Neural cell (in vitro differentiated cells): ENCODE measurements around the gene CRACDL. TPM values are rescaled to one million over a fixed set of nuclear protein-coding genes. Genes with fewer than 3 reads are reported as not detected.

Source experiments
- H2AFZ ChIP-seq: fragments of 200-600, 300-800 bp; sonication (generic), shearing (Covaris generic); 2 replicates; pipeline ENCODE4 v1.6.0; 2014; ENCODE audit warnings: low read depth, mild to moderate bottlenecking, antibody characterized with exemption, low read length, moderate library complexity
- H3F3A ChIP-seq: fragments of 200-600 bp; shearing (Covaris generic); 2 replicates; pipeline ENCODE4 v1.6.1; 2016; ENCODE audit warnings: mild to moderate bottlenecking, moderate library complexity, mixed read lengths, antibody characterized with exemption, low read length; ENCODE audit not compliant: insufficient read depth, poor library complexity, severe bottlenecking
- H3K27ac ChIP-seq: fragments of 200-600, 300-800 bp; sonication (generic), shearing (Covaris generic); 2 replicates; pipeline ENCODE4 v1.5.1; 2014; ENCODE audit warnings: mild to moderate bottlenecking, low read length, moderate library complexity
- H3K27me3 ChIP-seq: fragments of 300-800, 200-600 bp; sonication (generic), shearing (Covaris generic); 2 replicates; pipeline ENCODE4 v1.6.0; 2014; ENCODE audit warnings: mild to moderate bottlenecking, low read depth, low read length, moderate library complexity; ENCODE audit not compliant: insufficient read depth
- H3K36me3 ChIP-seq: fragments of 300-800, 200-600 bp; sonication (generic), shearing (Covaris generic); 2 replicates; pipeline ENCODE4 v1.5.1; 2014; ENCODE audit warnings: mild to moderate bottlenecking, antibody characterized with exemption, low read length, moderate library complexity; ENCODE audit not compliant: insufficient read depth
- H3K4me2 ChIP-seq: fragments of 300-800, 200-600 bp; sonication (generic), shearing (Covaris generic); 2 replicates; pipeline ENCODE4 v1.6.0; 2014; ENCODE audit warnings: mild to moderate bottlenecking, low read length
- H3K4me3 ChIP-seq: fragments of 300-800, 200-600 bp; sonication (generic), shearing (Covaris generic); 2 replicates; pipeline ENCODE4 v1.5.1; 2014; ENCODE audit warnings: mild to moderate bottlenecking, low read length, moderate library complexity
- H3K79me2 ChIP-seq: fragments of 200-600 bp; shearing (Covaris generic); replicated peaks from 2 replicates; pipeline ENCODE4 v1.6.0; 2014; ENCODE audit warnings: mild to moderate bottlenecking, low read length, moderate library complexity; ENCODE audit not compliant: insufficient read depth
- H3K9ac ChIP-seq: fragments of 300-800, 200-600 bp; sonication (generic), shearing (Covaris generic); 2 replicates; pipeline ENCODE4 v1.6.1; 2016; ENCODE audit warnings: mild to moderate bottlenecking, low read length, mixed read lengths
- H3K9me2 ChIP-seq: fragments of 200-600 bp; shearing (Covaris generic); 2 replicates; pipeline ENCODE4 v1.6.1; 2016; ENCODE audit warnings: mild to moderate bottlenecking, low read length, mixed read lengths; ENCODE audit not compliant: insufficient read depth
- H3K9me3 ChIP-seq: fragments of 200-600, 300-800 bp; sonication (generic), shearing (Covaris generic); 2 replicates; pipeline ENCODE4 v1.6.1; 2016; ENCODE audit warnings: mild to moderate bottlenecking, mixed run types, low read length, moderate library complexity, mixed read lengths
- H4K20me1 ChIP-seq: fragments of 200-600 bp; shearing (Covaris generic); 2 replicates; pipeline ENCODE4 v1.6.1; 2016; ENCODE audit warnings: mild to moderate bottlenecking, mixed run types; ENCODE audit not compliant: insufficient read depth
- EP300 ChIP-seq: fragments of 450-650 bp; conservative IDR thresholded peaks from 2 replicates; pipeline ENCODE4 v1.6.1; 2014; ENCODE audit warnings: antibody characterized with exemption, mild to moderate bottlenecking, moderate library complexity; ENCODE audit not compliant: poor library complexity, severe bottlenecking
- EZH2 ChIP-seq: fragments of 200-600, 300-800 bp; shearing (Covaris generic), sonication (generic); IDR thresholded peaks from 2 replicates; pipeline ENCODE4 v1.6.1; 2014; ENCODE audit warnings: antibody characterized with exemption, low read length, borderline replicate concordance, mild to moderate bottlenecking; ENCODE audit not compliant: insufficient read depth, poor library complexity, severe bottlenecking
- MXI1 ChIP-seq: fragments of 450-650 bp; conservative IDR thresholded peaks from 2 replicates; pipeline ENCODE4 v1.6.1; 2014; ENCODE audit warnings: antibody characterized with exemption, mild to moderate bottlenecking; ENCODE audit not compliant: poor library complexity, severe bottlenecking
- POLR2AphosphoS5 ChIP-seq: IDR thresholded peaks from 2 replicates; pipeline ENCODE4 v1.6.1; 2012
- RAD21 ChIP-seq: fragments of 450-650 bp; conservative IDR thresholded peaks from 2 replicates; pipeline ENCODE4 v1.6.1; 2014; ENCODE audit warnings: antibody characterized with exemption, mild to moderate bottlenecking, moderate library complexity
- SMC3 ChIP-seq: fragments of 450-650 bp; conservative IDR thresholded peaks from 2 replicates; pipeline ENCODE4 v1.6.1; 2014; ENCODE audit warnings: antibody characterized with exemption, mild to moderate bottlenecking, moderate library complexity; ENCODE audit not compliant: poor library complexity
- TAF1 ChIP-seq: IDR thresholded peaks from 2 replicates; pipeline ENCODE4 v1.6.1; 2012; ENCODE audit warnings: low read depth
- polyA plus RNA-seq: library from polyadenylated mRNA; depleted of rRNA; stranded (reverse); fragments of >200 nt; gene quantifications from 2 replicates; pipeline ENCODE4 v1.2.3, GENCODE V29; 2014
- TF ChIP-seq, protein P1 (sequence below): fragments of 450-650 bp; IDR thresholded peaks from 2 replicates; pipeline ENCODE4 v1.5.1; 2014; ENCODE audit warnings: antibody characterized with exemption, mild to moderate bottlenecking, moderate library complexity; ENCODE audit not compliant: poor library complexity, severe bottlenecking
- TF ChIP-seq, protein P2 (sequence below): IDR thresholded peaks from 2 replicates; pipeline ENCODE4 v1.6.1; 2012; ENCODE audit warnings: borderline replicate concordance

Gene CRACDL
- polyA plus RNA-seq, 1 donor from 2014 or later, result 0.85 TPM

DNA sequence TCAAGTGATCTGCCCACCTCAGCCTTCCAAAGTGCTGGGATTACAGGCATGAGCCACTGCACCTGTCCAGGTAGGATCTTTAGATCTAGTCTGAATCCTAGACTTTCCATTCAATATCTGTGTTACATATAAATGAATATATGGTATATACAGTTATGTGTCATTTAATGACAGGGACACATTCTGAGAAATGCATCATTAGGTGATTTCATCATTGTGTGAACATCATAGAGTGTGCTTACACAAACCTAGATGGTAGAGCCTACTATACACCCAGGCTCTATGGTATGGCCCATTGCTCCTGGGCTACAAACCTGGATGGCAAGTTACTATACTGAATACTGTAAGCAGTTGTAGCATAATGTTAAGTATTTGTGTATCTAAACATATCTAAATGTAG, 189.6 kb downstream of the CRACDL start:
- Histone ChIP-seq H3K27ac (no peak overlapping the region), H3K4me2 (no peak overlapping the region), H3K9me2 (no peaks in the 10 kb centered on the region), H3F3A (no peaks in the 10 kb centered on the region), H3K9me3 (no peaks in the 10 kb centered on the region), H3K9ac (no peak overlapping the region), H3K4me3 (no peak overlapping the region), H3K79me2 (no peaks in the 10 kb centered on the region), H2AFZ (no peak overlapping the region), H3K27me3 (no peaks in the 10 kb centered on the region), H4K20me1 (no peaks in the 10 kb centered on the region), H3K36me3 (no peaks in the 10 kb centered on the region)
- TF ChIP-seq EP300, result no peak
- no peak for TF ChIP-seq SMC3
- TF ChIP-seq MXI1, result no peak
- no peak for TF ChIP-seq POLR2AphosphoS5
- TF ChIP-seq RAD21, result no peak
- no peak for TF ChIP-seq EZH2
- TF ChIP-seq, protein P1, sequence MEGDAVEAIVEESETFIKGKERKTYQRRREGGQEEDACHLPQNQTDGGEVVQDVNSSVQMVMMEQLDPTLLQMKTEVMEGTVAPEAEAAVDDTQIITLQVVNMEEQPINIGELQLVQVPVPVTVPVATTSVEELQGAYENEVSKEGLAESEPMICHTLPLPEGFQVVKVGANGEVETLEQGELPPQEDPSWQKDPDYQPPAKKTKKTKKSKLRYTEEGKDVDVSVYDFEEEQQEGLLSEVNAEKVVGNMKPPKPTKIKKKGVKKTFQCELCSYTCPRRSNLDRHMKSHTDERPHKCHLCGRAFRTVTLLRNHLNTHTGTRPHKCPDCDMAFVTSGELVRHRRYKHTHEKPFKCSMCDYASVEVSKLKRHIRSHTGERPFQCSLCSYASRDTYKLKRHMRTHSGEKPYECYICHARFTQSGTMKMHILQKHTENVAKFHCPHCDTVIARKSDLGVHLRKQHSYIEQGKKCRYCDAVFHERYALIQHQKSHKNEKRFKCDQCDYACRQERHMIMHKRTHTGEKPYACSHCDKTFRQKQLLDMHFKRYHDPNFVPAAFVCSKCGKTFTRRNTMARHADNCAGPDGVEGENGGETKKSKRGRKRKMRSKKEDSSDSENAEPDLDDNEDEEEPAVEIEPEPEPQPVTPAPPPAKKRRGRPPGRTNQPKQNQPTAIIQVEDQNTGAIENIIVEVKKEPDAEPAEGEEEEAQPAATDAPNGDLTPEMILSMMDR, result no peak
- TF ChIP-seq TAF1, result no peak
- TF ChIP-seq, protein P2, sequence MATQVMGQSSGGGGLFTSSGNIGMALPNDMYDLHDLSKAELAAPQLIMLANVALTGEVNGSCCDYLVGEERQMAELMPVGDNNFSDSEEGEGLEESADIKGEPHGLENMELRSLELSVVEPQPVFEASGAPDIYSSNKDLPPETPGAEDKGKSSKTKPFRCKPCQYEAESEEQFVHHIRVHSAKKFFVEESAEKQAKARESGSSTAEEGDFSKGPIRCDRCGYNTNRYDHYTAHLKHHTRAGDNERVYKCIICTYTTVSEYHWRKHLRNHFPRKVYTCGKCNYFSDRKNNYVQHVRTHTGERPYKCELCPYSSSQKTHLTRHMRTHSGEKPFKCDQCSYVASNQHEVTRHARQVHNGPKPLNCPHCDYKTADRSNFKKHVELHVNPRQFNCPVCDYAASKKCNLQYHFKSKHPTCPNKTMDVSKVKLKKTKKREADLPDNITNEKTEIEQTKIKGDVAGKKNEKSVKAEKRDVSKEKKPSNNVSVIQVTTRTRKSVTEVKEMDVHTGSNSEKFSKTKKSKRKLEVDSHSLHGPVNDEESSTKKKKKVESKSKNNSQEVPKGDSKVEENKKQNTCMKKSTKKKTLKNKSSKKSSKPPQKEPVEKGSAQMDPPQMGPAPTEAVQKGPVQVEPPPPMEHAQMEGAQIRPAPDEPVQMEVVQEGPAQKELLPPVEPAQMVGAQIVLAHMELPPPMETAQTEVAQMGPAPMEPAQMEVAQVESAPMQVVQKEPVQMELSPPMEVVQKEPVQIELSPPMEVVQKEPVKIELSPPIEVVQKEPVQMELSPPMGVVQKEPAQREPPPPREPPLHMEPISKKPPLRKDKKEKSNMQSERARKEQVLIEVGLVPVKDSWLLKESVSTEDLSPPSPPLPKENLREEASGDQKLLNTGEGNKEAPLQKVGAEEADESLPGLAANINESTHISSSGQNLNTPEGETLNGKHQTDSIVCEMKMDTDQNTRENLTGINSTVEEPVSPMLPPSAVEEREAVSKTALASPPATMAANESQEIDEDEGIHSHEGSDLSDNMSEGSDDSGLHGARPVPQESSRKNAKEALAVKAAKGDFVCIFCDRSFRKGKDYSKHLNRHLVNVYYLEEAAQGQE, result no peak

DNA sequence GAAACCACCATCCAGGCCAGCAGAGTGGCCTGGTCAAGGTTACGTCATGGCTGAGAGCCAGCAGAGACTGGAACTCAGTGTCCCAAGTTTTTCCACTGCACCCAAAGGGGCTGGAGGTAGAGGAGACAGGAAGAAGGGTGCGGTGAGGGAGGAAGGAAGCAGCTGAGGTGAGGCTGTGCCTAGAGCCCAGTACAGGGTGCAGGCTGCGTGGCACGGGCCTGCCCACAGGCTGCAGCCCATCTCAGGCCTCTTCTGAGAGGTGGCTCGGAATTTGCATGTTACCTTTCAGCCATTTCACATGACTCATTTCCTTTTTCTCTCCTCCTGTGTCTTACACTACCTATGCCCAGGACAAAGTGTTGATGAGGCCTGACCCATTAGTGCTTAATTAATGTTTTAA, 191.4 kb downstream of the CRACDL start:
- H4K20me1 ChIP-seq, result no peaks in the 10 kb centered on the region
- H3K4me2 ChIP-seq, result no peak overlapping the region
- H3K9ac ChIP-seq, result no peak overlapping the region
- no peak overlapping the region for H2AFZ ChIP-seq
- TF ChIP-seq, protein P2, result no peak
- no peak for TF ChIP-seq EP300
- no peak for TF ChIP-seq RAD21
- TF ChIP-seq SMC3, result no peak
- TF ChIP-seq, protein P1, result no peak
- no peak for TF ChIP-seq TAF1
- TF ChIP-seq EZH2, result no peak
- TF ChIP-seq POLR2AphosphoS5, result no peak
- TF ChIP-seq MXI1, result no peak
- no peaks in the 10 kb centered on the region for H3K79me2 ChIP-seq
- H3K27ac ChIP-seq, result no peak overlapping the region
- no peaks in the 10 kb centered on the region for H3F3A ChIP-seq
- H3K4me3 ChIP-seq, result no peak overlapping the region
- no peaks in the 10 kb centered on the region for H3K9me2 ChIP-seq
- H3K36me3 ChIP-seq, result no peaks in the 10 kb centered on the region
- no peaks in the 10 kb centered on the region for H3K9me3 ChIP-seq
- H3K27me3 ChIP-seq, result no peaks in the 10 kb centered on the region
